GM18909 (cell line): ENCODE results near the gene MAPKAP1.

Experiments used
- ATAC-seq: cut with Tn5 transposase; IDR thresholded peaks from one replicate; pipeline ENCODE4 v1.9.1; 2021; ENCODE audit warnings: mild to moderate bottlenecking; ENCODE audit not compliant: unreplicated experiment, poor library complexity

MAPKAP1 gene

GRCh38 chr9:125680445-125680844, 26.6 kb downstream of the MAPKAP1 start:
- no peak for ATAC-seq

GRCh38 chr9:125679597-125680189, 27.3 kb downstream of the MAPKAP1 start:
- ATAC-seq, result no peak

- ATAC-seq, result no peak
Observed at GRCh38 chr9:125674981-125675973, 31.7 kb downstream of the MAPKAP1 start.

- ATAC-seq, result no peak
Observed at GRCh38 chr9:125672876-125673275, 34.1 kb downstream of the MAPKAP1 start.

- ATAC-seq, result no peak
Observed at GRCh38 chr9:125663127-125663526, 43.9 kb downstream of the MAPKAP1 start.

- ATAC-seq, result no peak
Observed at GRCh38 chr9:125660557-125660956, 46.5 kb downstream of the MAPKAP1 start.

GRCh38 chr9:125659954-125660353, 47.1 kb downstream of the MAPKAP1 start:
- no peak for ATAC-seq

GRCh38 chr9:125659201-125659840, 47.7 kb downstream of the MAPKAP1 start:
- ATAC-seq, result no peak

- no peak for ATAC-seq
Observed at GRCh38 chr9:125656560-125656959, 50.4 kb downstream of the MAPKAP1 start.

GRCh38 chr9:125655691-125656410, 51.2 kb downstream of the MAPKAP1 start:
- no peak for ATAC-seq

GRCh38 chr9:125655066-125655633, 51.9 kb downstream of the MAPKAP1 start:
- ATAC-seq, result no peak

GRCh38 chr9:125654121-125654520, 52.9 kb downstream of the MAPKAP1 start:
- ATAC-seq, result no peak

GRCh38 chr9:125653325-125653724, 53.7 kb downstream of the MAPKAP1 start:
- ATAC-seq, result no peak

- no peak for ATAC-seq
Observed at GRCh38 chr9:125652759-125653158, 54.2 kb downstream of the MAPKAP1 start.

- ATAC-seq, result no peak
Observed at GRCh38 chr9:125652233-125652594, 54.8 kb downstream of the MAPKAP1 start.

- no peak for ATAC-seq
Observed at GRCh38 chr9:125651576-125652232, 55.3 kb downstream of the MAPKAP1 start.

- peak; percentile 61 for ATAC-seq
Observed at GRCh38 chr9:125650271-125650737, 56.7 kb downstream of the MAPKAP1 start.

- no peak for ATAC-seq
Observed at GRCh38 chr9:125649826-125650225, 57.2 kb downstream of the MAPKAP1 start.

- ATAC-seq, result no peak
Observed at GRCh38 chr9:125649315-125649714, 57.7 kb downstream of the MAPKAP1 start.

- ATAC-seq, result no peak
Observed at GRCh38 chr9:125648294-125648693, 58.7 kb downstream of the MAPKAP1 start.
